Measurements from ENCODE around the gene CCDC88C. TPM values are rescaled to one million over a fixed set of nuclear protein-coding genes. Genes with fewer than 3 reads are reported as not detected.

Gene CCDC88C
- polyA plus RNA-seq, 2 of the 4 experiments (the other 2 are of a cell fraction) = 2.9 to 3.7 TPM

DNA sequence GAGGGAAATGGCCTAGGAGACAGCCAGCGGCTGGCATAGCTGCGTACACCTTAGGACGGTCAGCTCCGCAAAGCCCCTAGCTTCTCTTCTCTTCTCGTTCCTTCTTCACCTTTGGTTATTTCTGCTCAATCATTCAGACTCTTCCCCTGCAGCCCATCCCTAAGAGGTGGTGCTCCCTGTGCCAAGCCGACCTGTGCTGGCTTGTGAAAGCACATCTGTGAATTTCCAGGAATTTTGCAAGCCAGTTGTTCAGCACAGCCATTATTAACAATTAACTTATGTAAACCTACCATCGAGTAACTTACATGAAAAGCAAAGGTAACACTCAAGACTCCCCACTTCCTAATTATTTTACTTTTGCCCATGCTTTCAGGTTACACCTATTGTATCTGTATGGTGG, 152.2 kb downstream of the CCDC88C start:
- no peak for DNase-seq (ENCODE audit: low read depth in 1 of 2, low spot score in 1 of 2)
- ATAC-seq = no peak
- Histone ChIP-seq H3K4me2 (no peak overlapping the region), H3K4me3 (no peak overlapping the region), H3K4me1 (no peaks in the 10 kb centered on the region), H3K27ac (no peak overlapping the region), H3K9me3 (no peaks in the 10 kb centered on the region)
- WGBS (ENCODE audit: missing lambda C conversion rate) = 82% methylated on average over 7 of the region's 7 CpGs
- ChIA-PET CTCF (interaction anchor here (1.2 kb wide), 1 partner anchor 20 kb away, joined by 3 read pairs; no protein-coding TSS in a partner anchor), POLR2A (no interaction called here)
- TF ChIP-seq, protein P1, sequence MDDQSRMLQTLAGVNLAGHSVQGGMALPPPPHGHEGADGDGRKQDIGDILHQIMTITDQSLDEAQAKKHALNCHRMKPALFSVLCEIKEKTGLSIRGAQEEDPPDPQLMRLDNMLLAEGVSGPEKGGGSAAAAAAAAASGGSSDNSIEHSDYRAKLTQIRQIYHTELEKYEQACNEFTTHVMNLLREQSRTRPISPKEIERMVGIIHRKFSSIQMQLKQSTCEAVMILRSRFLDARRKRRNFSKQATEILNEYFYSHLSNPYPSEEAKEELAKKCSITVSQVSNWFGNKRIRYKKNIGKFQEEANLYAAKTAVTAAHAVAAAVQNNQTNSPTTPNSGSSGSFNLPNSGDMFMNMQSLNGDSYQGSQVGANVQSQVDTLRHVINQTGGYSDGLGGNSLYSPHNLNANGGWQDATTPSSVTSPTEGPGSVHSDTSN (IDR thresholded peaks at IDR 0.05) = no peak
- TF ChIP-seq SMC3 (IDR thresholded peaks at IDR 0.05) (no peak), JUNB (IDR thresholded peaks at IDR 0.05) (no peak), ESRRA (IDR thresholded peaks at IDR 0.05; ENCODE audit: borderline replicate concordance, low read length) (no peak)
- no peak for FAIRE-seq

DNA sequence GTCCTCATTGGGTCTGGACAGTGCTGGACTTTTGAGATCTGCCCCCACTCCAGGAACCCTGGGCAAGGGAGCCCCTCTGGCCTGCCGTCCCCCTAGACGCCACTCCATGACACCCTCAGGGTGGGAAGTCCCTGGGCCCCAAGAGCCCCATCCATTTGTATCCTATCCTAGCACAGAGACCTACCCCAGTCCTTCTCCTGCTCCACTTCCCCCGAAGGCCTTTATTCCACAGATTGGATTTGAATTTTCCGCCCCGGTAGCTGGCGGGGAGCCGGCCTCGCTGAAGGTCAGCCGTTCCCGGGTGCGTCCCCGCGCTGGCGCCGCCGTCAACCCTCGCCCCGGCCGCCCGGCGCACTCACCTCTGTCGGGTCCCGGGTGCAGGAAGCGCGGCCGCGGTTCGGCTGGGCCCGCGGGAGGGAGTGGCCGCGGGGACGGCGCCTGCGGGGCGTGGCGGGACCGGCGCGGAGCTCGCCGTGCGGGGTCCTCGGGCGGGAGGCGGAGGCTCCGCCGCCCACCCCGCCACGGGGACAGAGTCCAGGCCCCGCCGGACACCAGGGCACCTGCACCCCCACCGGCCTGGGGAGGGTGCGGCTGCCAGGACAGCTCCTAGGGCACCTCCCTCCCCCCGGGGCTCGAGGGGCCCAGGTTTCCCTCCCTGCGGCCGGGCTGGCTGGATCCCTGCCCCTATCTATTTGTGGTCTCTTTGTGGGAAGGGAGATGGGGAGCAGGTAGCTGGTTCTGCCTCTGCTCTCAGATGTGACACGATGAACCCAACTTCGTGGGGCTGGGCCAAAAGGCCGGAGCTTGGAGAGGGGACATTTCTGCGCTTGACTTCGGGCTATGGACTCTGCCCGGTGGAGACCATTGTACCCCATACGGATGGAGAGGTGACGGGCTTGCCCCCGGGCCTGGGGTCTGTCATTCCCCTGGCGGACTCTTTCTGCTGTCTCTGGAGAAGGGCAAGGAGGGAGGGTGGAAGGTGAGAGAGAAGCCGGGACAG, 153.2 kb downstream of the CCDC88C start:
- TF ChIP-seq, protein P2, sequence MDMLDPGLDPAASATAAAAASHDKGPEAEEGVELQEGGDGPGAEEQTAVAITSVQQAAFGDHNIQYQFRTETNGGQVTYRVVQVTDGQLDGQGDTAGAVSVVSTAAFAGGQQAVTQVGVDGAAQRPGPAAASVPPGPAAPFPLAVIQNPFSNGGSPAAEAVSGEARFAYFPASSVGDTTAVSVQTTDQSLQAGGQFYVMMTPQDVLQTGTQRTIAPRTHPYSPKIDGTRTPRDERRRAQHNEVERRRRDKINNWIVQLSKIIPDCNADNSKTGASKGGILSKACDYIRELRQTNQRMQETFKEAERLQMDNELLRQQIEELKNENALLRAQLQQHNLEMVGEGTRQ (IDR thresholded peaks at IDR 0.05) = no peak
- TF ChIP-seq, protein P3, sequence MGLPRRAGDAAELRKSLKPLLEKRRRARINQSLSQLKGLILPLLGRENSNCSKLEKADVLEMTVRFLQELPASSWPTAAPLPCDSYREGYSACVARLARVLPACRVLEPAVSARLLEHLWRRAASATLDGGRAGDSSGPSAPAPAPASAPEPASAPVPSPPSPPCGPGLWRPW (IDR thresholded peaks at IDR 0.05) = no peak
- TF ChIP-seq PHF8 (IDR thresholded peaks at IDR 0.05; ENCODE audit: borderline replicate concordance, low read depth) (no peak), JUNB (IDR thresholded peaks at IDR 0.05) (no peak), ZNF302 (CRISPR knock-in tag; IDR thresholded peaks at IDR 0.05) (no peak), RFX5 (IDR thresholded peaks at IDR 0.05) (no peak), EHF (CRISPR knock-in tag; IDR thresholded peaks at IDR 0.05) (no peak), RARB (CRISPR knock-in tag; IDR thresholded peaks at IDR 0.05) (no peak), ZFP36 (IDR thresholded peaks at IDR 0.05; ENCODE audit: borderline replicate concordance, partially characterized antibody) (no peak), JUN (IDR thresholded peaks at IDR 0.05) (no peak), BHLHE40 (IDR thresholded peaks at IDR 0.05; ENCODE audit: low read depth, low read length) (no peak), SMC3 (IDR thresholded peaks at IDR 0.05) (no peak), NPAS2 (CRISPR knock-in tag; IDR thresholded peaks at IDR 0.05; ENCODE audit: borderline replicate concordance) (no peak), FOSL2 (IDR thresholded peaks at IDR 0.05) (no peak), FOSL2 (CRISPR knock-in tag; IDR thresholded peaks at IDR 0.05) (no peak), CHD4 (IDR thresholded peaks at IDR 0.05; ENCODE audit: borderline replicate concordance) (no peak), MAZ (IDR thresholded peaks at IDR 0.05; ENCODE audit: borderline replicate concordance, low read depth, low read length) (no peak), ESRRA (IDR thresholded peaks at IDR 0.05; ENCODE audit: borderline replicate concordance, low read length) (no peak)
- TF ChIP-seq, protein P4, sequence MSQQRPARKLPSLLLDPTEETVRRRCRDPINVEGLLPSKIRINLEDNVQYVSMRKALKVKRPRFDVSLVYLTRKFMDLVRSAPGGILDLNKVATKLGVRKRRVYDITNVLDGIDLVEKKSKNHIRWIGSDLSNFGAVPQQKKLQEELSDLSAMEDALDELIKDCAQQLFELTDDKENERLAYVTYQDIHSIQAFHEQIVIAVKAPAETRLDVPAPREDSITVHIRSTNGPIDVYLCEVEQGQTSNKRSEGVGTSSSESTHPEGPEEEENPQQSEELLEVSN (IDR thresholded peaks at IDR 0.05; ENCODE audit: borderline replicate concordance, low read depth) = no peak
- TF ChIP-seq, protein P5, sequence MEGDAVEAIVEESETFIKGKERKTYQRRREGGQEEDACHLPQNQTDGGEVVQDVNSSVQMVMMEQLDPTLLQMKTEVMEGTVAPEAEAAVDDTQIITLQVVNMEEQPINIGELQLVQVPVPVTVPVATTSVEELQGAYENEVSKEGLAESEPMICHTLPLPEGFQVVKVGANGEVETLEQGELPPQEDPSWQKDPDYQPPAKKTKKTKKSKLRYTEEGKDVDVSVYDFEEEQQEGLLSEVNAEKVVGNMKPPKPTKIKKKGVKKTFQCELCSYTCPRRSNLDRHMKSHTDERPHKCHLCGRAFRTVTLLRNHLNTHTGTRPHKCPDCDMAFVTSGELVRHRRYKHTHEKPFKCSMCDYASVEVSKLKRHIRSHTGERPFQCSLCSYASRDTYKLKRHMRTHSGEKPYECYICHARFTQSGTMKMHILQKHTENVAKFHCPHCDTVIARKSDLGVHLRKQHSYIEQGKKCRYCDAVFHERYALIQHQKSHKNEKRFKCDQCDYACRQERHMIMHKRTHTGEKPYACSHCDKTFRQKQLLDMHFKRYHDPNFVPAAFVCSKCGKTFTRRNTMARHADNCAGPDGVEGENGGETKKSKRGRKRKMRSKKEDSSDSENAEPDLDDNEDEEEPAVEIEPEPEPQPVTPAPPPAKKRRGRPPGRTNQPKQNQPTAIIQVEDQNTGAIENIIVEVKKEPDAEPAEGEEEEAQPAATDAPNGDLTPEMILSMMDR (IDR thresholded peaks at IDR 0.05) = no peak
- WGBS (ENCODE audit: missing lambda C conversion rate) = 83% methylated on average over 18 of the region's 69 CpGs
- FAIRE-seq (no peak), ATAC-seq (peak; percentile 55 to 58; a peak in 5 of 6 replicates), DNase-seq (ENCODE audit: low read depth in 1 of 2, low spot score in 1 of 2) (no peak)
- Histone ChIP-seq H3K9me3 (no peaks in the 10 kb centered on the region), H3K4me1 (no peaks in the 10 kb centered on the region), H3K4me2 (peak overlapping the region; percentile 80), H3K27ac (peak overlapping the region; percentile 25 to 75; a peak in 4 of 6 replicates), H3K4me3 (peak overlapping the region; percentile 36)
- ChIA-PET POLR2A (interaction anchor here (0.5 kb wide), 1 partner anchor 9 kb away, joined by 3 read pairs; no protein-coding TSS in a partner anchor), CTCF (interaction anchor here (0.6 to 1.2 kb wide), 4 partner anchors 21 to 100 kb away, joined by 3 read pairs; no protein-coding TSS in a partner anchor)

Measured in A549 (cell line).